Right renal cortex interstitium (tissue), 3 donors: ENCODE results near the gene WDR13. TPM values are rescaled to one million over a fixed set of nuclear protein-coding genes. Genes with fewer than 3 reads are reported as not detected.
"Not testable (repeated sequence)": the region's sequence is repeated elsewhere in the genome, so short reads cannot be mapped to it uniquely, and the experiment has no call there.

Source experiments
- DNase-seq, 3 donors: peaks; one replicate each; pipeline ENCODE4 v3.0.0-alpha.2; 2013; ENCODE audit warnings: low read depth in 3 of 3, low spot score in 2 of 3
- polyA plus RNA-seq, 3 donors: library from polyadenylated mRNA; unstranded; fragments of 120-200 nt; gene quantifications; one replicate each; pipeline ENCODE4 v1.2.1, GENCODE V29; 2013; ENCODE audit not compliant: insufficient read length in 3 of 3

WDR13 gene
- polyA plus RNA-seq, 3 donors: 101 to 128 (median 121) TPM

DNA sequence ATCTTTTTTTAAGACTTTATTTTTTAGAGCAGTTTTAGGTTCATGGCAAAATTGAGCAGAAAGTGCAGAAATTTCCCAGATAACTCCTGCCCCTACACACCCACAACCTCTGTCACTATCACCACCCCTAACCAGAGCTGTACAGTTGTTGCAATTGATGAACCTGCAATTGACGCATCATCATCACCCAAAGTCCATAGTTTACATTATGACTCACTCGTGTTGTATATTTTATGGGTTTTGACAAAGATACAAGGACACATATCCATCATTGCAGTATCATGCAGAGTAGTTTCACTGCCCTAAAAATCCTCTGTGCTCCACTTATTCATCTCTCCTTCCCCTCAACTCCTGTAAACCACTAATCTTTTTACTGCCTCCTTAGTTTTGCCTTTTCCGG lies 51.8 kb downstream of the WDR13 start:
- no peak for DNase-seq

DNA sequence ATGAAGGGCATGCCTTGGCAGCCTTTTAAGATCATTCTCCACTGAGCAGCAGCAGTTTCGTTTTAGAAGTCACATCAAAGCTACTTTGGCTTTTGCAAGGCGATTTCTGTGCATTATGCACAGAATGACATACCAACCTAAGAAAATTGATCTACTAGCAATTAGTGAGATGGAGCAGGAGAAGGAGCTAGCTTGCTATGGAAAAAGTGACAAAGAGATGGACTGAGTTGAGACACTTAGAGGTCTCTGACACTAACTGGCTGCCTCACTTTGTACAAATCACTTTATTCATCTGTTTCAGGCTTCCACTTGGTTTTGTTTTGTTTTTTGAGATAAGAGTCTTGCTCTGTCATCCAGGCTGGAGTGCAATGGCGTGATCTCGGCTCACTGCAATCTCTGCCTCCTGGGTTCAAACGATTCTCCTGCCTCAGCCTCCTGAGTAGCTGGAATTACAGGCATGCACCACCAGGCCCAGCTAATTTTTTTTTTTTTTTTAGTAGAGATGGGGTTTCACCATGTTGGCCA lies 54.8 kb downstream of the WDR13 start:
- DNase-seq: not testable (repeated sequence)

DNA sequence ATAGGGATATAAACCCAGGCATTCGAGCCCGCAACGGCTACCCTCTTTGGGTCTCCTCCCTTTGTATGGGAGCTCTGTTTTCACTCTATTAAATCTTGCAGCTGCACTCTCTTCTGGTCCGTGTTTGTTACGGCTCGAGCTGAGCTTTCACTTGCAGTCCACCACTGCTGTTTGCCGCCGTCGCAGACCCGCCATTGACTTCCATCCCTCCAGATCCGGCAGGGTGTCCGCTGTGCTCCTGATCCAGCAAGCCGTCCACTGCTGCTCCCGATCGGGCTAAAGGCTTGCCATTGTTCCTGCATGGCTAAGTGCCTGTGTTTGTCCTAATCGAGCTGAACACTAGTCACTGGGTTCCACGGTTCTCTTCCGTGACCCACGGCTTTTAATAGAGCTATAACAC lies 57.5 kb downstream of the WDR13 start:
- not testable (repeated sequence) for DNase-seq

Other genes starting within 250 kb of the WDR13 start
- not detected for gene SSX3, start 240.8 kb upstream of the WDR13 start, polyA plus RNA-seq
- not detected for gene SSX4, start 214.0 kb upstream of the WDR13 start, polyA plus RNA-seq
- not detected for gene SSX4B, start 185.5 kb upstream of the WDR13 start, polyA plus RNA-seq
- gene SLC38A5, start 127.2 kb upstream of the WDR13 start, polyA plus RNA-seq: 1 to 10 TPM; 3.2 to 6.0 (median 4.1) TPM
- gene FTSJ1, start 121.3 kb upstream of the WDR13 start, polyA plus RNA-seq: 10 to 100 TPM; 32.2 to 35.6 (median 34.8) TPM
- gene PORCN, start 88.5 kb upstream of the WDR13 start, polyA plus RNA-seq: 1 to 10 TPM; 6.8 to 7.5 (median 7.1) TPM
- 10 to 100 TPM; 68.3 to 77.3 (median 70.3) TPM for gene EBP, start 75.7 kb upstream of the WDR13 start, polyA plus RNA-seq
- 1 to 10 TPM; 7.7 to 9.5 (median 9.5) TPM for gene TBC1D25, start 57.8 kb upstream of the WDR13 start, polyA plus RNA-seq
- gene RBM3, start 23.0 kb upstream of the WDR13 start, polyA plus RNA-seq: 100 to 1,000 TPM; 299 to 341 (median 338) TPM
- 1 to 10 TPM; 2.8 to 3.0 (median 2.9) TPM for gene WAS, start 86.3 kb downstream of the WDR13 start, polyA plus RNA-seq
- 1 to 10 TPM; 5.7 to 6.5 (median 6.0) TPM for gene SUV39H1, start 99.2 kb downstream of the WDR13 start, polyA plus RNA-seq
- 1 to 10 TPM; 1.1 to 2.8 (median 1.5) TPM for gene GLOD5, start 164.3 kb downstream of the WDR13 start, polyA plus RNA-seq
- under 1 TPM; 0.40 to 0.74 (median 0.74) TPM for gene GATA1, start 189.1 kb downstream of the WDR13 start, polyA plus RNA-seq
- 100 to 1,000 TPM; 140 to 164 (median 141) TPM for gene HDAC6, start 204.6 kb downstream of the WDR13 start, polyA plus RNA-seq
- gene ERAS, start 229.0 kb downstream of the WDR13 start, polyA plus RNA-seq: under 1 TPM in 1 of 3 donors, not detected in 2; 0.12 TPM
- gene PCSK1N, start 238.1 kb downstream of the WDR13 start, polyA plus RNA-seq: 10 to 100 TPM in 1 of 3 donors, 1 to 10 TPM in 2; 5.1 to 10.4 (median 6.8) TPM